HG03108 (cell line): ENCODE data around the gene CCDC142.
A peak's percentile ranks its signal among the peaks of the same experiment; 100 is the strongest.

Source experiments
- ATAC-seq: cut with Tn5 transposase; IDR thresholded peaks from one replicate; pipeline ENCODE4 v1.9.1; 2021; ENCODE audit warnings: moderate library complexity; ENCODE audit not compliant: unreplicated experiment

Gene CCDC142

GRCh38 chr2:74514368-74515270 lies 31.8 kb upstream of the CCDC142 start, which contains the start of gene TLX2:
Gene TLX2, plus strand, starts transcription at chr2:74514450. Its CDS starts 357 bp downstream, at chr2:74514807.
- no peak for ATAC-seq

- ATAC-seq, result no peak
Observed at GRCh38 chr2:74513605-74514367, 31.0 kb upstream of the CCDC142 start.

- ATAC-seq, result no peak
Observed at GRCh38 chr2:74512744-74513604, 30.2 kb upstream of the CCDC142 start.

GRCh38 chr2:74511104-74511989 lies 28.5 kb upstream of the CCDC142 start:
- no peak for ATAC-seq

GRCh38 chr2:74510272-74510671 lies 27.5 kb upstream of the CCDC142 start:
- ATAC-seq, result no peak

GRCh38 chr2:74507926-74508520 lies 25.2 kb upstream of the CCDC142 start:
- peak; percentile 3 for ATAC-seq

- ATAC-seq, result peak; percentile 81
Observed at GRCh38 chr2:74507145-74507925, 24.5 kb upstream of the CCDC142 start, which contains the start of gene PCGF1. Gene PCGF1, minus strand, starts transcription at chr2:74507695. Its CDS starts 27 bp downstream, at chr2:74507668.

- no peak for ATAC-seq
Observed at GRCh38 chr2:74505448-74506246, 22.8 kb upstream of the CCDC142 start.

GRCh38 chr2:74504591-74504990 lies 21.8 kb upstream of the CCDC142 start:
- no peak for ATAC-seq

GRCh38 chr2:74503506-74504475 lies 21.0 kb upstream of the CCDC142 start:
- no peak for ATAC-seq

GRCh38 chr2:74502720-74503505 lies 20.1 kb upstream of the CCDC142 start:
- ATAC-seq, result peak; percentile 35

GRCh38 chr2:74502147-74502719 lies 19.4 kb upstream of the CCDC142 start:
- ATAC-seq, result no peak

- no peak for ATAC-seq
Observed at GRCh38 chr2:74501335-74502071, 18.7 kb upstream of the CCDC142 start.

GRCh38 chr2:74500578-74500946 lies 17.8 kb upstream of the CCDC142 start:
- no peak for ATAC-seq
